Colon (tissue), 2 donors: ENCODE data around the gene DAB2IP.
"Not testable (repeated sequence)": the region's sequence is repeated elsewhere in the genome, so short reads cannot be mapped to it uniquely, and the experiment has no call there.

ENCODE experiments used
- FAIRE-seq: peaks from 2 replicates; lab custom pipeline; 2012; peaks lifted over from hg19 to GRCh38; lab: Jason Lieb, UNC
- donor health status: control.
- donor health status: control.

DAB2IP gene

GRCh38 chr9:121778252-121779225 is 127.1 kb downstream of the DAB2IP start:
- FAIRE-seq = no peak

- no peak for FAIRE-seq
Measured at GRCh38 chr9:121779381-121780117, 128.1 kb downstream of the DAB2IP start.

GRCh38 chr9:121780177-121781040 is 129.0 kb downstream of the DAB2IP start:
- no peak for FAIRE-seq

GRCh38 chr9:121781145-121781548 is 129.7 kb downstream of the DAB2IP start:
- FAIRE-seq = no peak

- no peak for FAIRE-seq
Measured at GRCh38 chr9:121781701-121782464, 130.4 kb downstream of the DAB2IP start.

GRCh38 chr9:121782514-121783110 is 131.2 kb downstream of the DAB2IP start:
- FAIRE-seq = no peak

GRCh38 chr9:121783111-121783510 is 131.7 kb downstream of the DAB2IP start:
- FAIRE-seq = no peak

GRCh38 chr9:121783521-121784507 is 132.4 kb downstream of the DAB2IP start:
- FAIRE-seq = no peak

GRCh38 chr9:121784731-121785411 is 133.4 kb downstream of the DAB2IP start:
- no peak for FAIRE-seq

GRCh38 chr9:121785673-121786542 is 134.5 kb downstream of the DAB2IP start:
- FAIRE-seq = no peak

- no peak for FAIRE-seq
Measured at GRCh38 chr9:121786543-121786948, 135.1 kb downstream of the DAB2IP start.

- no peak for FAIRE-seq
Measured at GRCh38 chr9:121786998-121787422, 135.6 kb downstream of the DAB2IP start.

- FAIRE-seq = no peak
Measured at GRCh38 chr9:121788686-121789366, 137.4 kb downstream of the DAB2IP start.

GRCh38 chr9:121790841-121791240 is 139.4 kb downstream of the DAB2IP start:
- no peak for FAIRE-seq

- not testable (repeated sequence) for FAIRE-seq
Measured at GRCh38 chr9:121792476-121792875, 141.0 kb downstream of the DAB2IP start.

- FAIRE-seq = not testable (repeated sequence)
Measured at GRCh38 chr9:121794334-121794733, 142.9 kb downstream of the DAB2IP start.

- no peak for FAIRE-seq
Measured at GRCh38 chr9:121797081-121797480, 145.6 kb downstream of the DAB2IP start.
